ENCODE measurements around the gene SAMSN1. TPM values are rescaled to one million over a fixed set of nuclear protein-coding genes. Genes with fewer than 3 reads are reported as not detected.
"Not testable (repeated sequence)": the region's sequence is repeated elsewhere in the genome, so short reads cannot be mapped to it uniquely, and the experiment has no call there.

The SAMSN1 gene
- total RNA-seq, 4 donors from 2014 or later = 1.6 to 9.5 (median 5.2) TPM

DNA sequence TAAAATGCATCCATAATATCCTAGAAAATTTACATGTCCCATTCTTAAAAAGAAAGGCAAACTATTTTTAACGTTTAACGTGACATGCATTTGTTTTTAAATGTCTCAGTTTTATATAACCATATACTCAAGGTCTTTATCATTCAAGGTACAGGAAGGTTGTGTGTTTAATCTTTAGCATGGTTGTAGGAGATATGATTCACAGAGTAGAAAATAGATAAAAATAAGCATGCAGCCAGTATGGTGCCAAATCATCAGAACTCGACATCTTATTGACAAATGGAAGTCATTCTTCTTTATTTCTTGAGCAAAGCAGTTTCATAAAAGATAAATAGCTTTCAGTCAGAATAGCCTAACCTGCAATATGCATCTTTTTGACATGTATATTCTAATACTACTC lies 51.0 kb downstream of the SAMSN1 start:
- Histone ChIP-seq H3K36me3 (no peaks in the 10 kb centered on the region), H3K4me1 (no peaks in the 10 kb centered on the region), H3K9me3 (no peaks in the 10 kb centered on the region), H3K4me3 (no peak overlapping the region), H3K27ac (no peak overlapping the region), H3K27me3 (no peaks in the 10 kb centered on the region)
- TF ChIP-seq POLR2A (IDR thresholded peaks at IDR 0.05) (no peak), POLR2AphosphoS5 (IDR thresholded peaks at IDR 0.05) (no peak), EP300 (IDR thresholded peaks at IDR 0.05; ENCODE audit: low read depth) (no peak)
- TF ChIP-seq, protein P1, sequence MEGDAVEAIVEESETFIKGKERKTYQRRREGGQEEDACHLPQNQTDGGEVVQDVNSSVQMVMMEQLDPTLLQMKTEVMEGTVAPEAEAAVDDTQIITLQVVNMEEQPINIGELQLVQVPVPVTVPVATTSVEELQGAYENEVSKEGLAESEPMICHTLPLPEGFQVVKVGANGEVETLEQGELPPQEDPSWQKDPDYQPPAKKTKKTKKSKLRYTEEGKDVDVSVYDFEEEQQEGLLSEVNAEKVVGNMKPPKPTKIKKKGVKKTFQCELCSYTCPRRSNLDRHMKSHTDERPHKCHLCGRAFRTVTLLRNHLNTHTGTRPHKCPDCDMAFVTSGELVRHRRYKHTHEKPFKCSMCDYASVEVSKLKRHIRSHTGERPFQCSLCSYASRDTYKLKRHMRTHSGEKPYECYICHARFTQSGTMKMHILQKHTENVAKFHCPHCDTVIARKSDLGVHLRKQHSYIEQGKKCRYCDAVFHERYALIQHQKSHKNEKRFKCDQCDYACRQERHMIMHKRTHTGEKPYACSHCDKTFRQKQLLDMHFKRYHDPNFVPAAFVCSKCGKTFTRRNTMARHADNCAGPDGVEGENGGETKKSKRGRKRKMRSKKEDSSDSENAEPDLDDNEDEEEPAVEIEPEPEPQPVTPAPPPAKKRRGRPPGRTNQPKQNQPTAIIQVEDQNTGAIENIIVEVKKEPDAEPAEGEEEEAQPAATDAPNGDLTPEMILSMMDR (IDR thresholded peaks at IDR 0.05) = no peak
- in situ Hi-C loops (cut with MboI; ENCODE audit: low pct_ligation_motif_present in 1 of 4, low pct_unique_long_range_greater_than_20kb in 1 of 4, low sequenced_read_pairs in 3 of 4) = no loop called here
- WGBS, 2 donors (ENCODE audit: low coverage in 1 of 2) = 81 to 82% methylated on average over 3 of the region's 3 CpGs
- intact Hi-C loops (cut with DNase I; ENCODE audit: low total_unique reads) = no loop called here
- no peak for DNase-seq

DNA sequence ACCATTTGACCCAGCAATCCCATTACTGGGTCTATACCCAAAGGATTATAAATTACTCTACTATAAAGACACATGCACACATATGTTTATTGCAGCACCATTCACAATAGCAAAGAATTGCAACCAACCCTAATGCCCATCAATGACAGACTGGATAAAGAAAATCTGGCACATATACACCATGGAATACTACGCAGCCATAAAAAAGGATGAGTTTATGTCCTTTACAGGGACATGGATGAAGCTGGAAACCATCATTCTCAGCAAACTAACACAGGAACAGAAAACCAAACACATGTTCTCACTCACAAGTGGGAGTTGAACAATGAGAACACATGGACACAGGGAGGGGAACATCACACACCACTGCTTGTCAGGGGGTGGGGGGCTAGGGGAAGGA lies 51.9 kb downstream of the SAMSN1 start:
- H3K27me3 ChIP-seq; H3K27ac ChIP-seq; intact Hi-C loops (cut with DNase I; ENCODE audit: low total_unique reads); H3K9me3 ChIP-seq; H3K36me3 ChIP-seq; DNase-seq; H3K4me3 ChIP-seq; H3K4me1 ChIP-seq; in situ Hi-C loops (cut with MboI; ENCODE audit: low pct_ligation_motif_present in 1 of 4, low pct_unique_long_range_greater_than_20kb in 1 of 4, low sequenced_read_pairs in 3 of 4): not testable (repeated sequence)
- WGBS, 2 donors (ENCODE audit: low coverage in 1 of 2) = 92 to 100% methylated on average over 1 of the region's 1 CpG

DNA sequence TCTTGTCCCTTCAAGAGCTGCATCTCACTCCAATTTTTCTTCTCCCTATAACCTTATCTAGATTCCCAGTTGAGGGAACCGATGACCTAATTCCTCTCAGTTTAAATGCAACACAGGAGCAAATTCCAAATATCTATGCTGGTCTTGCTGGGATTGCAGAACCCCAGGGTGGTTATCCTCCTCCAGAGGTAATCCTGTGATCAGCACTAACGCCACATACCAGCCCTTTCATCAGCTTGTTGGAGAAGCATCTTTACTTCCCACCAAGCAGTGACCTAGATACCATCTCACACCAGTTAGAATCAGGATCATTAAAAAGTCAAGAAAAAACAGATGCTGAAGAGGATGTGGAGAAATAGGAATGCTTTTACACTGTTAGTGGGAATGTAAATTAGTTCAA lies 52.4 kb downstream of the SAMSN1 start:
- H3K27me3 ChIP-seq = no peaks in the 10 kb centered on the region
- intact Hi-C loops (cut with DNase I; ENCODE audit: low total_unique reads) = no loop called here
- no peaks in the 10 kb centered on the region for H3K36me3 ChIP-seq

DNA sequence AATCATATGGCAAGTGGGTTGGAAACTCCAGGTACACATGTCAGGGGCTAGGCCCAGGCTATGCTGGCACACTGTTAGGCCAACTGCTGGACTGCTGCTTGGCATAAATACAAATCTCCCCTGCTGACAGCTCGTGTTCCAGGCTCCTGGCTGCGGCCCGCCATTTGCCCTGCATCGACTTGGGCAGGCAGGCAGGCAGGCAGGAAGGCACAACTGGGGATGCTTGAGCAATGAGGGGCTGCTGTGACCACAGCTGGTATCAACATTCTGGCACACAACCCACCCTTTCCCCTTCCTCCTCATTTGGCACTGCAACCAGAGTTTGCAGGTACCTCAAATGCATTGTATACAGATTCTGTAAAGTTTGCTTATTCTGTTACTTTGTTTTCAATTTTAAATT lies 53.2 kb downstream of the SAMSN1 start:
- Histone ChIP-seq H3K27ac (no peak overlapping the region), H3K36me3 (no peaks in the 10 kb centered on the region), H3K4me1 (peaks cover 0 to 10% (median 3%) of the 10 kb centered on the region in 4 donors), H3K9me3 (no peaks in the 10 kb centered on the region), H3K4me3 (no peak overlapping the region), H3K27me3 (no peaks in the 10 kb centered on the region)
- WGBS, 2 donors (ENCODE audit: low coverage in 1 of 2) = 89% methylated on average over 4 of the region's 4 CpGs; no CpG with 5 or more reads in 1 of the 2 donors
- intact Hi-C loops (cut with DNase I; ENCODE audit: low total_unique reads) = no loop called here
- no peak for TF ChIP-seq EP300 (IDR thresholded peaks at IDR 0.05; ENCODE audit: low read depth)
- TF ChIP-seq, protein P1 (IDR thresholded peaks at IDR 0.05) = no peak
- no peak for TF ChIP-seq POLR2AphosphoS5 (IDR thresholded peaks at IDR 0.05)
- TF ChIP-seq POLR2A (IDR thresholded peaks at IDR 0.05) = no peak
- DNase-seq = no peak
- in situ Hi-C loops (cut with MboI; ENCODE audit: low pct_ligation_motif_present in 1 of 4, low pct_unique_long_range_greater_than_20kb in 1 of 4, low sequenced_read_pairs in 3 of 4) = no loop called here

More for the DNA sequence above, 52.4 kb downstream of the SAMSN1 start:
- in situ Hi-C loops (cut with MboI; ENCODE audit: low pct_ligation_motif_present in 1 of 4, low pct_unique_long_range_greater_than_20kb in 1 of 4, low sequenced_read_pairs in 3 of 4) = no loop called here
- H3K27ac ChIP-seq = no peak overlapping the region
- no peaks in the 10 kb centered on the region for H3K9me3 ChIP-seq
- 50 to 93% methylated on average over 2 of the region's 2 CpGs for WGBS, 2 donors (ENCODE audit: low coverage in 1 of 2)
- H3K4me3 ChIP-seq = no peak overlapping the region
- H3K4me1 ChIP-seq = peaks cover 0 to 2% (median 0%) of the 10 kb centered on the region in 4 donors
- TF ChIP-seq, protein P1 (IDR thresholded peaks at IDR 0.05) = no peak
- TF ChIP-seq POLR2AphosphoS5 (IDR thresholded peaks at IDR 0.05) = no peak
- no peak for TF ChIP-seq POLR2A (IDR thresholded peaks at IDR 0.05)
- no peak for TF ChIP-seq EP300 (IDR thresholded peaks at IDR 0.05; ENCODE audit: low read depth)
- no peak for DNase-seq

DNA sequence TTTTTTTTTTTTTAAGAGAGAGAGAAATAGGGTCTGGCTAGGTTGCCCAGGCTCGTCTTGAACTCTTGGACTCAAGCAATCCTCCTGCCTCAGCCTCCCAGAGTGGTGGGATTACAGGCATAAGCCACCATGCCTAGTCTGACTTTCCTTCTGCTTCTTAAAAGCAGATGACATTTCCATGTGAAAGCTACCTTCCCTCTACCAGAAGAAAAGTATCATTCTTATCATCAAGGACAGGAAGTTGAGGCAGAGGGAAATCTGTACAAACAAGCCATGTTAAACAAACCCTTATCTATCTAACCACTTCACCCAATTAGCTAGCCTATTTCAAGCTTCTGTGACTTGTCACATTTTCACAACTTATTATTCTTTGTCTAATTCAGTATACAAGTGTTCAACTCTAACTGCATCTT lies 54.8 kb downstream of the SAMSN1 start:
- in situ Hi-C loops (cut with MboI; ENCODE audit: low pct_ligation_motif_present in 1 of 4, low pct_unique_long_range_greater_than_20kb in 1 of 4, low sequenced_read_pairs in 3 of 4) (no loop called here), intact Hi-C loops (cut with DNase I; ENCODE audit: low total_unique reads) (no loop called here)
- Histone ChIP-seq H3K9me3 (no peaks in the 10 kb centered on the region), H3K27ac (no peak overlapping the region), H3K4me3 (no peak overlapping the region), H3K4me1 (peaks cover 0 to 12% (median 3%) of the 10 kb centered on the region in 4 donors), H3K27me3 (no peaks in the 10 kb centered on the region), H3K36me3 (no peaks in the 10 kb centered on the region)
- TF ChIP-seq, protein P1 (IDR thresholded peaks at IDR 0.05) = no peak
- TF ChIP-seq EP300 (IDR thresholded peaks at IDR 0.05; ENCODE audit: low read depth) (no peak), POLR2AphosphoS5 (IDR thresholded peaks at IDR 0.05) (no peak), POLR2A (IDR thresholded peaks at IDR 0.05) (no peak)
- no peak for DNase-seq
- 86 to 90% methylated on average over 1 of the region's 1 CpG for WGBS, 2 donors (ENCODE audit: low coverage in 1 of 2)
